ENCODE data around the gene RNF181.
"Not testable (repeated sequence)": the region's sequence is repeated elsewhere in the genome, so short reads cannot be mapped to it uniquely, and the experiment has no call there.

RNF181 gene, protein sequence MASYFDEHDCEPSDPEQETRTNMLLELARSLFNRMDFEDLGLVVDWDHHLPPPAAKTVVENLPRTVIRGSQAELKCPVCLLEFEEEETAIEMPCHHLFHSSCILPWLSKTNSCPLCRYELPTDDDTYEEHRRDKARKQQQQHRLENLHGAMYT

DNA sequence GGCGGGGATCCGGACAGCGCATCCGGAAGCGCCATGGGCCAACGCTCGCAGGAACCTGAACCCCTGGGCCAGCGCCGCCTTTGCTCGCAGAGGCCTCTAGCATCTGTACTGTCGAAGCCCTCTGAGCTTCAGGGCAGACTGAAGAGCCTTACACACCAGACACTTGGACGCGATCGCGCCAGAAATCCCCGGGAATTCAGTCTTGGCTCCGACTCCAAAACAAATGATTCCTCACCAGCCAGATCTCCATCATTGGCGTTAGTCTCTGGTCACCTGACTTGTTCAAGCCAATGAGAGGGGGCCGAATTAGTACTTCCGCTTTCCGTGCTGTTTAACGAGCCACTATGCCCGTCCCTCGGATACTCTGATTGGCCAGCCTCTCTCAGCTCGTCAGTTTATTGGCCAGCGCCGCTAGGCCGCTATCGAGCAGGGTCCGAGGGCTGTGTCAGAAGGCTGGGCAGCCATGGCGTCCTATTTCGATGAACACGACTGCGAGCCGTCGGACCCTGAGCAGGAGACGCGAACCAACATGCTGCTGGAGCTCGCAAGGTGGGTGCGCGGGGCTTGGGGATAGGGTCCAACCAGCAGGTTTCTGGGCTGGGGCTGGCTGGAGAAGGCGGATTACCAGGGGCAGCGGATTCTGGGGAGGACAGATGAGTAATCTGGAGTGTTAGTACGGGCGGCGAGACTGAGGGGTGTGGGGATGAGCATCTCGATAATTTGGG, at the start of gene RNF181:
RNF181 (plus strand) TSS at position 445 of the 725 bp plus-strand sequence; CDS start at position 464, 19 bp downstream.
- DNase-seq = peak; percentile 98

DNA sequence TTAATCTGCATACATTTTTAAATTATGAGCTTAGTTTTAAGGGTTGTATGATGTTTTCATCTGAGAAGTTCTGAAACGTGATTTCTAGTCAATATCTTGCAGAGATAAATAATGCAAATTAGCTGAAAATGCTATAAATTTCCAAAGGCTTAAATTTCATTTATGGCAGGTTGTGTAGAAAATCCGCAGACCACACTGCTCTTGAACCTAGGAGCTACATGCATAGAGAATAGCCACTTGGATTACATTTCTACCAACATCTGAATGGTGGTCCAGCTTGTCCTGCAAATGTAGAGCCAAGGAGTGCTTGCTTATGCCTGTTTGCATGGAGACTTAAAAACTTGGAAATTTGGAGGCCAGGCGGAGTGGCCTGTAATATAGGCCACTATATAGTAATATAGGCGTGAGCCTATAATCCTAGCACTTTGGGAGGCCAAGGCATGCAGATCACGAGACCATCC, 49.7 kb upstream of the RNF181 start:
- DNase-seq = peak; percentile 73

DNA sequence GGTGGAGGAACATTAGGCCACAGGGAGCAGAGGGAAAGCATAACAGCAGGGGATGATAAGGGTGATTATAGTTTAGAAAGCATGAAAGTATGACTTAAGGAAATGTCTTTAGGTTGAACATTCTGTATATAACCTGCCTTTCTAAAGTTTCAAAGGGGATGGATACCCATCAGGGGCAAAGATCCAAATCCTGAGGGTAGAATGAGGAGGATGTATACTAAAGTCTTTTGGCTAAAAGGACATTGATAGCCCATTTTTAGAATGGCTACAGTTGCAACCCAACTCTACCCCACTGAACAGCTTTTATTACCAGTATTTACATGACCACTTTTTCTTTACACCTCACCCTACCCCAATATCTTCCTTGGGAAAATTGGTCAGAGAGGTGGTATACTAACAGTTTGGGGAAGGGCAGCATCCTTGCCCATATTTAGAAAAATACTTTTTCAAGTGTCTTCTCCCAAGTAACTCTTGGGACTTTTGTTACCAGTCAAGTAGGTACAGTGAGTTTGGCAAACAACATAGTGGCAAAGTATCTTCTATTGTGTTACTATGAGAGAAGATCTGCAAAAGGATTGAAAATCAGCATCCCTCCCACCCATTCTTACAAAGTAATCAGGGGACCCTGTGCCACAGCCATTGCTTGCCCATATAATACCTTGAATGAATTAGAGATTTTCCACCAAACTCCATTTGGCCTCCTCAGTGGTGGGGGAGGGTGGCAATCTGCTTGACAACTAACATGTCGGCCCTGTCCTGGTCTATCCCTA, 48.3 kb upstream of the RNF181 start:
- no peak for DNase-seq

DNA sequence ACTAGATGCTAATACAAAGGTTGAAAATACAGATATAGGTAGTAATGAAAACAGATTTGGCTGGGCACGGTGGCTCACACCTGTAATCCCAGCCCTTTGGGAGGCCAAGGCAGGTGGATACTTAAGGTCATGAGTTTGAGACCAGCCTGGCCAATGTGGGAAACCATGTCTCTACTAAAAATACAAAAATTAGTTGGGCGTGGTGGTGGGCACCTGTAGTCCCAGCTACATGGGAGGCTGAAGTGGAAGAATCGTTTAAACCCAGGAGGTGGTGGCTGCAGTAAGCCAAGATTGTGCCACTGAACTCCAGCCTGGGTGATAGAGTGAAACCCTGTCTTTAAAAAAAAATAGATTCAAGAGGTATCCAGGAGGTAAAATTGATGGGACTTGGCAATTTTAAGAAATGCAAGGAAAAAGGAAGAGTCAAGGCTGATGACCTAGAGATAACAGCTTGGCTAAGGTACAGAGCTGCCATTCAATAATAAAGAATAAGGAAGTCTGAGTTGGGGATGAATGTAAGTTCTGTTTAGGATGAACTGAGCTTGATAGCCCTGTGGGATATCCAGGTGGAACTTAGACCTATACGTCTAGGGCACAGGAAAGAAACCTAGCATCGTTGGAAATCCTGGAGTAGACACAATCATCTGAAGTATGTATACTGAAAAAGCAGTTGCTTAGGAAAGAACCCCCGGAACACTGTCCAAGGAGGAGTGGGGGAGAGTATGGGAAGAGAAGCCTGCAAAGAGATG, 47.5 kb upstream of the RNF181 start:
- DNase-seq = no peak

DNA sequence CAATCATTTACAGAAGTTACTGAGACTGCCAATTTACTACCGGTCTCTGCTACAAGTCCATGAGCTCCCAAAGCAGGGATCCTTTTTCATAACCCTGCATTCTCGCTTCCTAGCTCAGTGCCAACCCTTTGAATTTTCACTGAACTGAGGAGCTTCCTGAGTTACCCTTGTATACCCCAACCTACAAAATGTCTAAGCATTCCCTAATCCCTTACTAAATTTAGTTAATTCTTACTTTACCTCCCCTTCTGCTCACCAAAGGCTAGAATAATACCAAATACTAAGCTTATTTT, 47.0 kb upstream of the RNF181 start:
- no peak for DNase-seq

DNA sequence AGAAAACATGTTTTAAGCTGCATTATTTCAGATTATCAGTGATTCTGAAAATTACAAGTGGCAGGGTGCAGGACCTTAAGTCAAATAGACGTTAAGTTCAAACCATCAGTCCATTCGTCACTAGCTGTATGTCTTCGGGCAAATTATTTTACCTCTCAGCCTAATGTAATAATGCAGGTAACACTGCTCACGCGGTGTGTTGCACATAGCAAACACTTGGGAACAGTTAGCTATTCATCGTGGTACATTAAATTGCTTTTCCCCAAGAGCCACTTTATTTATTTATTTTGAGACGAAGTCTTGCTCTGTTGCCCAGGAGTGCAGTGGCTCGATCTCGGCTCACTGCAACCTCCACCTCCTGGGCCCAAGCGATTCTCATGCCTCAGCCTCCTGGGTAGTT, 46.5 kb upstream of the RNF181 start:
- DNase-seq = no peak

DNA sequence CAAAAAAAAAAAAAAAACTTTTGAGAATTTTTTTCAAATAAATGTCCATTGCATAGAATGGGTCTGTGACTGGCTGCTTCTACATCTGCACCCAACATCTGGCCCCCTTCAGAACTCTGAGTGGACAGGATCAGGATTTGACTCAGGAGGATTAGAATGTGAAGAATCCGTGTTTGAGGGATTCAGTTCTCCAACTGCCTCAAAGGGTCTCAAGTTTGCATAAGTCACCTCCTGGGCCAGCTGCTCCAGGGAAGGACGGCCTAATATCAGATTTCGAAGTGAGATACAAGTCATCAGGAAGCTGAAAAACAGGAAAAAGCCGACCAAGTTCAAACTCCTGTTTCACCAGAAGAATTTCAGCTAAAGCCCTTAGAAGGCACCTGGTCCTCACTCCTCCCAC, 45.7 kb upstream of the RNF181 start:
- DNase-seq = no peak

DNA sequence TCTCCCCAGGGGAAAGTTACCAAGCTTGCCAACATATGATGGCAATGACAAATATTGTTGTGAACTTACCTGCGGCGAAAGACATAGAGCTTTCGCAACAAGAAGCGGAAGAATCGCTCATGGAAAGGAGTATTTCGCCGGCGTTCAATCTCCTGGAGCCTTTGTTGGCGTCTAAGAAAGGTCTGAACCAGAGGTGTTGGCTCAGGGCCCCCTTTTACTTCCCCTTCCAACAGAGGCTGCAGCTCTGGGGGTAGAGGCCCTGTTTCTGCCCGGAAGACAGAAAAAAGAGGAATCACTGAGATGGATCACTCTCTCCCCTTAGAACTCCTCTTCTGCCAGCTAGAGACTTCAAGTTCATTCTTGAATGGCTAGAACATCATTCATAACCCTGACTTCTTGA, 45.1 kb upstream of the RNF181 start:
- no peak for DNase-seq

DNA sequence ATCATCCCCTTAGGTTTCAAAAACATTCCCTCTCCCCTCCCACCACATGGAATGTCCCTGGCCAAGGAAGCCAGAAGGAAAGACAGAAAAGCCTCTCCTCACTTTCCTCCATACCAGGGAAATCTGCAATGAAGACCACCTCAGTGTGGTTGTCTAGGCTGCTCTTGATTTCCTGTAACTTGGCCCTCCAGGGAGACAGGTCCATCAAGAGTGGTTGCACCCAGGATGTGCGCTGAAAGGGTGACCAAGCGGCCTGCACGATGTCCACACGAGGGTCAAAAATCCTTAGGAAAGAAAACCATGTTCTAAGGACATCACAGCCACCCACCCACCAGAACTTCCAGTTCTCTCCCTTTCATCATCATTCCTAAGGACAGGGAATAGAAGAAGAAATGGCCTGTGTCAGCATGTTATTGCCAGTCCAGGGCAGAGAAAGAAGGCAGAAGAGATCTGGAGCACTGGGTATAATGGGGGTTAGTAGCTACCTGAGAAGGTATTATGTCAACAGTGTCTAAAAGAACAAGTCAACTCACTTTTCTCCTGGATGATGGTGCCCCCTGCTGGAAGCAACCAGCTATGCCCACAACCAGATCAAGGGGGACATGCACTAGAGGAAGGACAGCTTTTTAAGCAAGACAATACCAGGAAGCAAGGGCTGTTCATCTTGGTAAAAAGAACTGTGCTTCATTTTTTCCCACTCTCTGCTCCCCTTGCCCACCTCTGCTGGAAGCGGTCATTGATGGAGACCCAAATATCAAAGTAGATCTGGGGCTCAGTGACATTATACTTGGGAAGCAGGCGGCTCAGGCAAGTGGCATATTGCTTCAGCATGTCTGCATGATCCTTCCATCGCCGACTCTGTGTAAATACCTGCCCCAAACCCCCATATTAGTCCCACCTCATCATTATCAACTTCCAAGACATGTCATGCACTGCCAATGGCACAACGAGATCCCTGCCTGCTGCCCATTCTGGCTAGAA, 43.6 kb upstream of the RNF181 start:
- DNase-seq = peak; percentile 31

DNA sequence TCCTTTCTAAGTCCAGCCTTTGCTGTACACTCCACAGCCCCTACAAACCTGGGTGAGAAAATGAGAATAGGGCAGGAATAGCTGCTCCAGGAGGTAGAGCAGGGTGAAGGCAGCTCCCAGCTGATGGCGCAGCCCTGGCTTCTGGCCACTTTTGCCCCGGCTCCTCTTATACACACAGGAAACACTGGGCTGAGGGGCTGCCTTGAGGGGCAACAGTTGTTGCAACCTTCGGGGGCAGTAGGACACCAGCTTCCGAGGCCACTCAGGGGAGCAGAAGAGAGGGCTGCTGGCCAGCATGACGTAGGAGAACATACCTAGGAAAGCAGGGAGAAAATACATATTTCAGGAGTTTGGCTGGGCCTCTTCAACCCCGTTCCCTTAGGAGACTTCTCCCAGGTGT, 42.4 kb upstream of the RNF181 start:
- DNase-seq = no peak

DNA sequence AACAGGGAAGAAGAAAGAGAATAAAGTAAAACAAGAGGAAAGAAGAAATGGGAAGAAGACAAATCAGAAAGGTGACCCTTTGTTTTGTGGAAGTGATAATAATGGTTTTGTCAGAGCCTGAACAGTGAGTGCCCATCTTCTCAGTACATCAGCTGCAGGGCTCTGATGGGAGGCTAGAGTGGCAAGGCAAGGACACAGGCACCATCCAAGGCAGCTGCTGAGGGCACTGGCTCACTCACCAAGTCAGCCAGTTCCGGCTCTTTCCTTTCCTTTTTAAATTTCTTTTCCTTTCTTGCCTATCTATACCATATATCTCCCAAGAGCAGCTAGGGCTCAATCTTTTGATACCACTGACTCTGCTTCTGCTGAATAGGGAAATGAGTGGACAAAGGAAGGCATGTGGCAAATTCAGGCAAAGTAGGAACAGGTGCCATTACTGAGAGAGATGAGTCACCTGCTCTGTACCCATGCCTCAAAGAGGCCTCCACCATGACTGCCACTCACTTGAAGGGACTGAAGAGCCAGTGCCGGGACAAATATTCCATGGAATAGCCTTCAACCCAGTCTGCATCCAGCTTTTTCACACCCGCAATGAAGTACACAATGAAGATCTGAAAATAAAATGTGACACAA, 40.4 kb upstream of the RNF181 start:
- no peak for DNase-seq

DNA sequence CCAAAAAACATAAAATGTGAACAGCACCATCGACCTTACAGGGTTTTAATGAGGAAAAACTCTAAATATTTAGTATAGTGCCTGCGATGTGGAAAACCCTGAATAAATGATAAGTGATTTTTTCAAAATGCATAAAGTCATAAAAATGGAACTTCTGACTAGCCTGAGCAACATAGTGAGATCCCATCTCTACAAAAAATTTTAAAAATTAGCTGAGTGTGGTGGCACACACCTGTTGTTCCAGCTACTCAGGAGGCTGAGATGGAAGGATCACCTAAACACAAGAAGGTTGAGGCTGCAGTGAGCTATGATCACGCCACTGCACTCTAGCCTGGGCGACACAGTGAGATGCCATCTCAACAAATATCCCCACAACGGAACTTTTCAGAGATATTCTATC, 38.4 kb upstream of the RNF181 start:
- no peak for DNase-seq

DNA sequence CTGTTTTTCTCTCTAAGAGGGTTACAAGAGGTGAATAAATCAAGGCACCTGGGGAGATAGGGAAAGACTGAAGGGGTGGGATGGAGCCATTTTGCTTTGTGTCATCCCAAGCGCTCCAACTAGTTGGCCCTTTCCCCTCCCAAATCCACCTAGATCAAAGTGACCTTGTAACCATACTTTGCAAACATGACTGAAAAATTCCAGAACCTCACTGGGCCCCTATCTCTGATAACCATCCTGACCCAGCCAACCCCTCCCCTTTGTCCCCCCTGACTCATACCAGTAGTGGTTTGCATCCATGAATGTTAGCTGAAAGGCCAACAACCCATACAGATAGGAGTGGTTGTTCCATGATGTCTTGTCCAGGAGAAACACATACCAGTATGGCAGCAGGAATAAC, 37.4 kb upstream of the RNF181 start:
- DNase-seq = no peak

DNA sequence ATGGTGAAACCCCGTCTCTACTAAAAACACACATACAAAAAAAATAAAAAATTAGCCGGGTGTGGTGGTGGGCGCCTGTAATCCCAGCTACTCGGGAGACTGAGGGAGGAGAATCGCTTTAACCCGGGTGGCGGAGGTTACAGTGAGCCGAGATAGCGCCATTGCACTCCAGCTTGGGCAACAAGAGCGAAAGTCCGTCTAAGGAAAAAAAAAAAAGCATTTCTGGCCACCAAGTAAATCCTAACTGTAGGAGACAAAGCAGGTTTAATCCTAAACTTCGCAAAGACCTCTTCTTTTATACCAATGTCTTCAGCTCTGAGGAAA, 35.2 kb upstream of the RNF181 start:
- DNase-seq = not testable (repeated sequence)

DNA sequence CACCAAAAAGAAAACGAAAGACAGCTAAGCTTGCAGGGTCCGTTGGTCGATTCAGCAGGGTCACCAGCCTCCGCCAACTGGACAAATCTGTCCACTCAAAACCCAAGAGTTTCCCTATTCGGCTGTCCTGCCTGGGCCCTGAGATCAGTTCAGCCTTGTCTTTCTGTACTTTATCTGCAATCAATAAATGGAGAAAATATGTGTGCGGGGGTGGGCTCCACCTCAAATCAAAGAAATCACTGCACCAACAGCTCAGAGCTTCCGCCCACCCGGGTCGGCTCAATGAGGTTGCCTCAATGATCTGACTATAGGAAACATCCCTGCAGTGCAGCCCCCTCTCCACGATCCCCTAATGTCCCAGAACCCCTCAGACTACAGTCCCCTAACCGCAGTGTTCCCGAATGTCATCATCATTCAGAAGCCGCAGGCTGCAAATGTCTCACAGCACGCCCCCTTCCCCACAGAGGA, 34.7 kb upstream of the RNF181 start:
- no peak for DNase-seq

DNA sequence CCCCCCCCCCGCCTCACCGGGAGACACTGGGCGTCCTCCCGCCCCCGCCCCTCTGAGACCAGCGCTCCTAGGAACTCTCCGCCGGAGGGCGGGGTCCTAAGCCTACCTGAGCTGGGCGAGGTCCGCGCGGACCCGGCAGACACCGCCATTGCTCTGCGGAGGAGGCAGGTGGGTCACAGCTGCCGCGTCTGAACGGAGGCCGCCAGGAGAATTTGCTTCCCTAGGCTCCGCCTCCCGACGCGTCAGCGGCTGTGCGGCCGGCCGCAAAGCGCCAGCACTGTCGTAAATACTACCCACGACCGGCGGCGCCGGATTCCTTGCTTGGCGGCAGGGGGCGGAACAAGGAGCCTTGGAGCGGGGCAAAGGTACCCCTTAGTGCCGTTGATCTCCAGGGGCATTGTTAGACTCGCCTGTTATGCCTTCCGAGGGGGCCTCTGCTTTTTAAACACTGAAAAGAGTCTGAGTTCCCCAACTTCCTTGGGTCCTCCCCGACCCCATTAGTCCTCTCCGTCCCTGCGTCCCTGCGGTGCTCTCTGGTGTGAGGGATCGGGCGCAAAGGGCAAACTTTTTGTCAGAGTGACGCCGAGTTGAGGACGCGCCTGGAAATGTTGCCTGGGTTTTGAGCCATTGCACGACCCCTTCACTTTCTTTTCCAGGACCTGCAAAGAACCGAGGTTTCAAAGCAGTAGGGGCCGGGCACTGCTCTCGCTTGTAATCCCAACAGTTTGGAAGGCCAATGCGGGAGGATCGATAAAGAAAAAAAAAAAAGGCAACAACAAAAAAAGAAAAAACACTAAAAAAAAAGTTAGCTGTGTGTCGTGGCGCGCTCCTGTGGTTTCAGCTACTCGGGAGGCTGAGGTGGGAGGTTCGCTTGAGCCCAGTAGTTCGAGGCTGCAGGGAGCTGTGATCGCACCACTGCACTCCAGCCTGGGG, 34.0 kb upstream of the RNF181 start, which contains the start of gene GGCX:
GGCX (minus strand) TSS at position 214 of the 933 bp plus-strand sequence; CDS start at position 149, 65 bp downstream.
- peak; percentile 90 for DNase-seq

DNA sequence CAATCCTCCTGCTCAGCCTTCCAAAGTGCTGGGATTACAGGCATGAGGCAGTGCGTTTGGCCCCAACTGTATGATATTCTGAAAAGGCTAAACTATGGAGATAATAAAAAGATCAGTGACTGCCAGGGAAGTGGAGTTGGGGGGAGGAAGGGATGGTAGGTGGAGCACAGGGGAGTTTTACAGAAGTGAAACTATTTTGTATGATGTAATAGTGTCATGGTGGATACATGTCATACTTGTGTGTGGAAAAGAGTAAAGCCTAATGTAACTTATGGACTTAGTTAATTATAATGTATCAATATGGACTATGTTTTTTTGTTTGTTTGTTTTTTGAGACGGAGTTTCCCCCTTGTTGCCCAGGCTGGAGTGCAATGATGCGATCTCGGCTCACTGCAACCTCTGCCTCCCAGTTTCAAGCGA, 31.4 kb upstream of the RNF181 start:
- DNase-seq = no peak

DNA sequence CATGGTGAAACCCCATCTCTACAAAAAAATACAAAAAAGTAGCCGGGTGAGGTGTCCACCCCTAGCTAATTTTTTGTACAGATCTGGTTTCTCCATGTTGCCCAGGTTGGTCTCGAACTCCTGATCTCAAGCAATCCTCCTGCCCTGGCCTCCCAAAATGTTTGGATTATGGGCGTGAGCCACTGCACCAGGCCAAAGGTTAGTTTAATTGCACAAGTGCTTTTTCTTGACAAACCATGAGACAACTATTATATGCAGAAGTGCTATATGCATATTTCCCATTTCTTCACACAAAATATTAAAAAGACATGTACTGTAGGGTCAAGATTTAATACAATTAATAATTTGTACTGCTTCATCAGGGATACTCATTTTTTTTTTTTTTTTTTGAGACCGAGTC, 29.3 kb upstream of the RNF181 start:
- no peak for DNase-seq

DNA sequence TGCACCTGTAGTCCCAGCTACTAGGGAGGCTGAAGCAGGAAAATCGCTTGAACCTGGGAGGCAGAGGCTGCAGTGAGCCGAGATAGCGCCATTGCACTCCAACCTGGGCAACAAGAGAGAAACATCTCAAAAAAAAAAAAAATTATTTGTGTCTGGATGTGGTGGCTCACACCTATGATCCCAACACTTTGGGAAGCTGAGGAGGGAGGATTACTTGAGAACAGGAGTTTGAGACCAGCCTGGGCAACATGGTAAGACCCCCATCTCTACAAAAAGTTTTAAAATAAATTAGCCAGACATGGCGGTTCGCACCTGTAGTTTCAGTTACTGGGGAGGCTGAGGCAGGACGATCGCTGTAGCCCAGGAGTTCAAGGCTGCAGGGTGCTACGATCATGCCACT, 19.8 kb upstream of the RNF181 start:
- no peak for DNase-seq

DNA sequence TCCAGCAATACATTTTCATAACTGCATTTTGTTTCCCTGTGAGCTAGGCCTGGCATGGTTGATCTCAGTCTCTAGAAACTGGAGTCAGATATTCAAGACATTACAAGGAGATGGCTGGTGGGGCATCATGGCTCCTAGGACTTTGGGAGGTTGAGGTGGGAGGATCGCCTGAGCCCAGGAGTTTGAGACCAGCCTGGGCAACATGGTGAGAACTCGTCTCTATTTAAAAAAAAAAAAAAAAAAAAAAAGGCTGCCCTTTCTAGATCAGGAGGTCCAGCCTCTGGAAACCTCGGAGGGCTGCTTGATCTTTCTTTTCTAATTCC, 18.5 kb upstream of the RNF181 start:
- no peak for DNase-seq

Measured in DMS 273 treated with DMSO at 0.1 percent for 48 hours (cell line).